H4 (cell line): Measurements from ENCODE around the gene CACNA1D. TPM values are rescaled to one million over a fixed set of nuclear protein-coding genes. Genes with fewer than 3 reads are reported as not detected.

Source experiments
- DNase-seq: peaks from one replicate; pipeline ENCODE4 v3.0.0-alpha.2; 2015; ENCODE audit warnings: low spot score
- total RNA-seq: library from RNA; depleted of rRNA; stranded (reverse); fragments of >200 nt; shearing (Covaris generic); gene quantifications from 2 replicates; pipeline ENCODE4 v1.2.3, GENCODE V29; 2014

Gene CACNA1D
- total RNA-seq, 1 experiment from 2014 or later: 1.4 TPM

GRCh38 chr3:53787016-53787415 is 292.6 kb downstream of the CACNA1D start:
- DNase-seq: no peak

GRCh38 chr3:53788038-53788437 is 293.6 kb downstream of the CACNA1D start:
- DNase-seq: no peak

GRCh38 chr3:53789459-53789858 is 295.0 kb downstream of the CACNA1D start:
- DNase-seq: no peak

GRCh38 chr3:53790470-53790869 is 296.1 kb downstream of the CACNA1D start:
- DNase-seq: no peak

- DNase-seq: no peak
Observed at GRCh38 chr3:53791317-53791716, 296.9 kb downstream of the CACNA1D start.

DNA sequence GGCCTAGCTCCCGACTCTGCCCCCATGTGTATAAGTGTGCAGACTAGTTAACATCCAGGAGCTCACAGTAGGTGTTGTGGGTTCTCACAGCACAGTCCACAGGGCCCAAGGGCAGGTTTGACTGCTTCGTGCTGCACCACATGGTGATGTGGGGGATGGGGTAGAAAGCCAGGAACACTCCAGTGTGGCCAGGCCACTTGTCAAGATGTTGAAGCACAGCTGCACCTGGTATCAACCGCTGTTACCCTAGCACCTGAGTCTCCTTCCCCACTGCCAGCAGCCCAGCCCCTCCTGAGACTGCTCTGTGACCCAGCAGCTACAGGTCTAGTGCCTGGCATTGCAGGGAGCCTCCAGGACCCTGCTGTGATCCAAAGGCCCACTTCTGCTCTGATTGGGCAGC is 298.5 kb downstream of the CACNA1D start:
- DNase-seq: no peak

GRCh38 chr3:53794597-53794996 is 300.2 kb downstream of the CACNA1D start:
- DNase-seq: no peak

- no peak for DNase-seq
Observed at GRCh38 chr3:53795176-53795575, 300.8 kb downstream of the CACNA1D start.

DNA sequence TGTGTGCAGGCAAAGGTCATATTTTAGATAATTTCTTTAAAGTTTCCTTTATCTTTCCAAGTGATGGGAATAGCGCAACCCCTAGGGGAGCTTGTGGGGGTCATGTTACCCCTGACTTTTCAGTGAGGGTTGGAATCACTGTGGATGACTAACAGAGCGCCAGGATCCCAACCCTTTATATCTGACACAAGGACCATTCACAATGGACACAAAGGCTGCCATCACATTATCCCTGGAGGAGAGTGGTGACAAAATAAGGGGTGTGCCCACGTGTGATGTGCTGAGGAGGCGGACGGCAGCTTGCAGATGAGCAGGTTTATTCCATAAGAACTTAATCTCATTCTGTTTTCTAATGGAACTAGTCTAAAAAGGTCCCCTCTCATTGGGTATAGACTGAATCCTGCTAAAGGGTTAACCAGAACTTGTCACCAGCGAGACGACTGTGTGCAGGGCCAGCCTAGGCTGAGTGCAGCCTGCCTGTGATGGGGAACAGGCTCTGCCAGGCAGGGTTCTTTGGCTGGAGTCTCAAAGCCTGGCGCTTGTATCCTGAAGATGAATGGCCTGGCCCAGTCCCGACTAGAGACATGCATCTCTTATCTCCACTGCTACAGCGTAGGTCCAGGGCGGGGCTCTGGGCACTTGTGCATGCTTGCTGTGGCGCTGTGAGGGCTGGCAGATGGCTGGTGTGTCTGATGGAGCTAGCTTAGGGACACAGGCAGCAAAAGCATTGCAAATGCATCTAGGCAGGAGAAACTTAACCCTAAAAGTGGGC is 301.6 kb downstream of the CACNA1D start:
- DNase-seq: no peak

- no peak for DNase-seq
Observed at GRCh38 chr3:53798144-53798543, 303.7 kb downstream of the CACNA1D start.

DNA sequence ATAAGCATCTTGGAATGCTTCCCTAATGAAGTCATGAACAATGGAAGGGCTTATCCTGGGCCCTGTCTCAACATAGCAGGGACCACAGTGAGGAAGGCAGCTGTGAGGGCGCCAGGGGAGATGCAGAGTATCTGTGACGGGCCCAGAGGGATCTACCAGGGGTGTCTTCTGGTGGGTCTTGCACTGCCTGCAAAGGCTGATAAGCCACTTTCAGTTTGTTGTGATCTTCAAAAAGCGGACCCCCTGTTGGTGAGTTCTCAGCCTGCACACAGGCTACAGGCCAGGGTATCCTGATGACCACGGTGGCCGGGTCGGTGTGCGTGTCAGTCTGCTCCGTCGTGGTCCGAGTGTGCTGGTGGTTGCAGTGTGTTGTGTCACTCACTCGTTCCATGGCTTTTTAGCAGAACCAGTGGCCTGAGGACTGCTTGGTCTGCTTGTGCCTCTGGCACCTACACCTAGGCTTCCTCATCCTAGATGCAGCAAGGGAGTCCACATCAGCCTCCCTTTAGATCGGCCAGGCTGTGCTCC is 305.0 kb downstream of the CACNA1D start:
- DNase-seq: no peak

- no peak for DNase-seq
Observed at GRCh38 chr3:53800041-53800906, 305.9 kb downstream of the CACNA1D start.

- no peak for DNase-seq
Observed at GRCh38 chr3:53801319-53801718, 306.9 kb downstream of the CACNA1D start.

DNA sequence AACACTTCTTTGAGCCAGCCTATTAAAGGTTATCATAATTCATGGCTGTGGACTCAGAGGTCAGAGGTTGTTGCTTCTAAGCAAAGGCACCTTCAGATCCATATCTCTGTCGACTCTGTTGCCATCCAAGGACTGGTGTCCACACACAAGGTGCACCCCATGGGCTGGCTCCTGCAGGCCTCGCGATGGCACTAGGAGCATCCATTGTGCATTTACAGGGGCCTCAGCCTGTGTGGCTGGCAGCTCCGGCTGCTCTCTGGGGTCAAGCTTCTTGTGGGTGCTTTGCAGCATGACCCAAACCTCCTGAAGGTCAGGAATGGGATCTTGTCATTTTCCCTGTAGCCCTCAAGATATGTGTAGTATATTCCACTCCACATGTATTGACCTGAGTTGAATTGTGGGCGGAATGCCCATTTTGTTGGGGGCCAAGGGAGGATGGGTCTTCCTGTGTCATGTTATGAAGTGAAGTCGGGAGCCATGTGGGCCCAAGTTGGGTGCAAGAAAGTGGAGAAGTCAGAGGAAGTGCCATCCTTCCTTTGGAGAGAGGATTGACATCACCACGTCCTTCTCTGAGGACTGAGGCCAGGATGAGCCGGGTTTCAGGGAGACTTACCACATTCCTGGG is 308.0 kb downstream of the CACNA1D start:
- DNase-seq: no peak

- DNase-seq: no peak
Observed at GRCh38 chr3:53803124-53803815, 308.9 kb downstream of the CACNA1D start.

- no peak for DNase-seq
Observed at GRCh38 chr3:53803816-53804695, 309.6 kb downstream of the CACNA1D start.

DNA sequence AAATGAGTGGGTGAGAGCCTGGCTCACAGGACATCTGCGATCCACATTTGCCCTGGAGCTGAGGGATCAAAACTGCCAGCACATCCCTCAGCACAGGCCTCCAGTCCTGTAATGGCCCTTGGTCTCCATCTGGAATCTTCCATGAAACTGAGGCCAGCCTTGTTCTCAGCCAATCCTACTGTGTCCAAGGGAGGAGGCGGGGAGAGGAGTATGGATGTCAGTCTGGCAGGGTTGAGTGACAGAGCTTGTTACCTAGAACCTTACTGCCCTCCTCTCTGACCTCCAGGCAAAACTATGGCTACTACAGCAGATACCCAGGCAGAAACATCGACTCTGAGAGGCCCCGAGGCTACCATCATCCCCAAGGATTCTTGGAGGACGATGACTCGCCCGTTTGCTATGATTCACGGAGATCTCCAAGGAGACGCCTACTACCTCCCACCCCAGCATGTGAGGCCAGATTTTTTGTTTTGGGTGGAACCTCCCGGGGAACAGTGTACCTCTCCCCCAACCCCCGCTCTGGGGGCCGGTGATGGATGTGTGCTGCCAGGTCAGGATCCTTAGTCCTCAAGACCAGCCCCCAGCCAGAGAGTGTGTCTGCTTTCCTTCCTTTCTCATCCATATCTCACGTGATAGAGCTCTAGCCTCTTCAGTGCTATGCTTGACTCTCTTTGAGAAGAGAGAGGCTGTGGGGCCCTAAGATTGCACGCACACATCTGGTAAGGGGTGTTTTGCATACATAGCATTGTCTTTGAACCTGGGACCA is 310.5 kb downstream of the CACNA1D start:
- DNase-seq: no peak

- no peak for DNase-seq
Observed at GRCh38 chr3:53805463-53806159, 311.2 kb downstream of the CACNA1D start.
